Panc1 (cell line): ENCODE results near the gene CRYBG1.

ENCODE experiments used
- CTCF ChIP-seq: fragments of 450-650 bp; IDR thresholded peaks from 2 replicates; pipeline ENCODE4 v1.5.1; 2017; ENCODE audit warnings: mild to moderate bottlenecking
- POLR2AphosphoS5 ChIP-seq: IDR thresholded peaks from 2 replicates; pipeline ENCODE4 v1.6.1; 2012; ENCODE audit warnings: mild to moderate bottlenecking, low read depth, low read length, moderate library complexity
- TCF7L2 ChIP-seq: IDR thresholded peaks from 2 replicates; pipeline ENCODE4 v1.6.1; 2011; ENCODE audit warnings: mild to moderate bottlenecking, low read depth, low read length, inconsistent platforms

DNA sequence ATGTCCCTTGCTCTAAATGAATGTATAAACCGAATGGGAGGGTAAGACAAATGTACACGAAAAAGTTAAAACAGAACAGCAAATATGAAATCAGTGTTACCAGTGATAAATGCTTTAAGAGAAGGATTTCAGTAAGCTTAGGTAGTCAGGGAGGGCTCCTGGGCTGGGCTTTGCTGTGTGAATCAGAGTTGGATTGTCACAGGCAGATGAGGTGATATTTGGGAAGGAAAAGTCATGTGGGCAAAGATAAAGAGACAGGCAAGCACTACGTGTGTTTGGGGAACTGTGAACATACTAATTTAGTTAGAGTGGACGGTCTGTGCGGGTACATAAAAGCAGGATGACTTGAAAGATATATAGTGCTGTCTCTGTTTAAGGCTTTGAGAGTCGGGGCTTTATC lies 114.8 kb downstream of the CRYBG1 start:
- TF ChIP-seq CTCF (no peak), POLR2AphosphoS5 (no peak), TCF7L2 (no peak)
